GM23338 (cell line): ENCODE results near the gene RRBP1.

Experiments used
- CTCF ChIP-seq, 2 experiments: fragments of 200-600 bp in 1 of 2; sonication (generic) in 1 of 2; conservative IDR thresholded peaks; 2 replicates each; pipeline versions ENCODE4 v1.5.1 to v1.6.1; 2016 to 2017; ENCODE audit warnings: antibody characterized with exemption in 2 of 2, low read depth in 2 of 2, mild to moderate bottlenecking in 2 of 2, moderate library complexity in 1 of 2
- EZH2 ChIP-seq: fragments of 200-600 bp; sonication (generic); IDR thresholded peaks from one replicate; pipeline ENCODE4 v1.8.0; 2017; ENCODE audit warnings: antibody characterized with exemption, mild to moderate bottlenecking, low read depth; ENCODE audit not compliant: unreplicated experiment
- EZH2phosphoT487 ChIP-seq: fragments of 200-600 bp; sonication (generic); IDR thresholded peaks from one replicate; pipeline ENCODE4 v1.8.1; 2018; ENCODE audit warnings: antibody characterized with exemption; ENCODE audit not compliant: unreplicated experiment
- JUNB ChIP-seq: IDR thresholded peaks from one replicate; pipeline ENCODE4 v1.6.1; 2016; ENCODE audit warnings: antibody characterized with exemption; ENCODE audit not compliant: unreplicated experiment
- POLR2AphosphoS5 ChIP-seq: IDR thresholded peaks from 2 replicates; pipeline ENCODE4 v1.6.1; 2016; ENCODE audit warnings: antibody characterized with exemption, low read depth
- ZNF114 ChIP-seq: fragments of 250-450 bp; sonication (Bioruptor Pico); IDR thresholded peaks from 2 replicates; pipeline ENCODE4 v1.5.0; 2020; ENCODE audit warnings: mild to moderate bottlenecking, moderate library complexity
- TF ChIP-seq, protein P1 (sequence below): IDR thresholded peaks from one replicate; pipeline ENCODE4 v1.6.1; 2018; ENCODE audit warnings: antibody characterized with exemption; ENCODE audit not compliant: unreplicated experiment

DNA sequence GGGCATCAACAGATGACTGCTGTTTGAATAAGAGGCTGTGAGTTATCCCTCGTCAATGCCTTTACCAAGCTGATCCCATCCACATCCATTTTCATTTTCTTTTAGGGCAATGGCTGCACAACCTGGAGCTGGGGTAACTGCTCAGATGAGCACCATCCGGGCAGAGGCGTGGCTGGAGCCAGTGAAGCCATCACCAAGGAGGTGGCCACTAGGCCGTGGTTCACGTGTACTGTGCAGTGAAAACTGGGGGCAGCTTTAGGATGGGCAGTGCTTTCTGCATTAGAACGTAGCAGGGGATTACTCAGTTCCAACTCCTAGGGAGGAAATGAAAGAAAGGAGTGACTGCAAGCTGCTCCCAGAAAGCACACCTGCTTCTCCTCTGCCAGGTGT lies 51.2 kb downstream of the RRBP1 start:
- TF ChIP-seq, protein P1, sequence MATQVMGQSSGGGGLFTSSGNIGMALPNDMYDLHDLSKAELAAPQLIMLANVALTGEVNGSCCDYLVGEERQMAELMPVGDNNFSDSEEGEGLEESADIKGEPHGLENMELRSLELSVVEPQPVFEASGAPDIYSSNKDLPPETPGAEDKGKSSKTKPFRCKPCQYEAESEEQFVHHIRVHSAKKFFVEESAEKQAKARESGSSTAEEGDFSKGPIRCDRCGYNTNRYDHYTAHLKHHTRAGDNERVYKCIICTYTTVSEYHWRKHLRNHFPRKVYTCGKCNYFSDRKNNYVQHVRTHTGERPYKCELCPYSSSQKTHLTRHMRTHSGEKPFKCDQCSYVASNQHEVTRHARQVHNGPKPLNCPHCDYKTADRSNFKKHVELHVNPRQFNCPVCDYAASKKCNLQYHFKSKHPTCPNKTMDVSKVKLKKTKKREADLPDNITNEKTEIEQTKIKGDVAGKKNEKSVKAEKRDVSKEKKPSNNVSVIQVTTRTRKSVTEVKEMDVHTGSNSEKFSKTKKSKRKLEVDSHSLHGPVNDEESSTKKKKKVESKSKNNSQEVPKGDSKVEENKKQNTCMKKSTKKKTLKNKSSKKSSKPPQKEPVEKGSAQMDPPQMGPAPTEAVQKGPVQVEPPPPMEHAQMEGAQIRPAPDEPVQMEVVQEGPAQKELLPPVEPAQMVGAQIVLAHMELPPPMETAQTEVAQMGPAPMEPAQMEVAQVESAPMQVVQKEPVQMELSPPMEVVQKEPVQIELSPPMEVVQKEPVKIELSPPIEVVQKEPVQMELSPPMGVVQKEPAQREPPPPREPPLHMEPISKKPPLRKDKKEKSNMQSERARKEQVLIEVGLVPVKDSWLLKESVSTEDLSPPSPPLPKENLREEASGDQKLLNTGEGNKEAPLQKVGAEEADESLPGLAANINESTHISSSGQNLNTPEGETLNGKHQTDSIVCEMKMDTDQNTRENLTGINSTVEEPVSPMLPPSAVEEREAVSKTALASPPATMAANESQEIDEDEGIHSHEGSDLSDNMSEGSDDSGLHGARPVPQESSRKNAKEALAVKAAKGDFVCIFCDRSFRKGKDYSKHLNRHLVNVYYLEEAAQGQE, result no peak
- TF ChIP-seq JUNB, result no peak
- no peak for TF ChIP-seq CTCF (conservative IDR thresholded peaks at IDR 0.05; ENCODE audit: low read depth in 2 of 2)
- TF ChIP-seq EZH2, result no peak
- no peak for TF ChIP-seq EZH2phosphoT487
- TF ChIP-seq ZNF114 (CRISPR knock-in tag), result no peak
- no peak for TF ChIP-seq POLR2AphosphoS5
